ENCODE data around the gene PTGDR2. TPM values are rescaled to one million over a fixed set of nuclear protein-coding genes. Genes with fewer than 3 reads are reported as not detected.

Gene PTGDR2
- total RNA-seq, 1 experiment from 2014 or later, result 0.12 TPM

- TF ChIP-seq JUND (IDR thresholded peaks at IDR 0.05), result no peak
Observed at GRCh38 chr11:60863550-60864521, 8.1 kb upstream of the PTGDR2 start (continued).

- DNase-seq (ENCODE audit: low read depth, low spot score), result no peak
- Histone ChIP-seq H3K9ac (ENCODE audit: low read length) (no peak overlapping the region), H4K20me1 (ENCODE audit: insufficient read depth) (no peaks in the 10 kb centered on the region), H3K4me3 (replicated peaks in 1 of 2; ENCODE audit: low read depth in 1 of 2, low read length in 2 of 2) (no peak overlapping the region), H3K9me3 (ENCODE audit: control insufficient read depth in 1 of 2, insufficient read depth in 1 of 2, low read depth in 1 of 2, low read length in 2 of 2) (no peaks in the 10 kb centered on the region), H3K36me3 (ENCODE audit: control insufficient read depth in 1 of 2, insufficient read depth in 2 of 2, low read length in 2 of 2) (no peaks in the 10 kb centered on the region), H2AFZ (ENCODE audit: low read depth, low read length, poor library complexity, severe bottlenecking) (no peak overlapping the region), H3K79me2 (ENCODE audit: insufficient read depth, low read length) (no peaks in the 10 kb centered on the region), H3K27ac (ENCODE audit: low read depth, low read length) (no peak overlapping the region), H3K27me3 (ENCODE audit: insufficient read depth, low read length) (0 out of 2 replicates have a peak, but pooled peaks cover 4% of the 10 kb centered on the region), H3K4me2 (ENCODE audit: low read length) (no peak overlapping the region), H3K9me2 (ENCODE audit: insufficient read depth) (no peaks in the 10 kb centered on the region), H3K4me1 (ENCODE audit: control insufficient read depth in 1 of 2, insufficient read depth in 2 of 2, low read length in 2 of 2) (no peaks in the 10 kb centered on the region)
- no peak for TF ChIP-seq SP1 (IDR thresholded peaks at IDR 0.05; ENCODE audit: low read depth)
- no peak for TF ChIP-seq ELF1 (IDR thresholded peaks at IDR 0.05; ENCODE audit: borderline replicate concordance, low read depth)
- no peak for TF ChIP-seq SRF (IDR thresholded peaks at IDR 0.05; ENCODE audit: low read depth)
- no peak for TF ChIP-seq FOSL1 (IDR thresholded peaks at IDR 0.05; ENCODE audit: low read depth)
- TF ChIP-seq POLR2AphosphoS5 (IDR thresholded peaks at IDR 0.05; ENCODE audit: low read depth, low read length), result no peak
- TF ChIP-seq TCF7L2 (IDR thresholded peaks at IDR 0.05; ENCODE audit: borderline replicate concordance, extremely low read depth, insufficient read depth, insufficient read length), result no peak
- TF ChIP-seq ZNF274 (IDR thresholded peaks at IDR 0.05; ENCODE audit: low read depth, low read length), result no peak
- no peak for TF ChIP-seq SIN3A (IDR thresholded peaks at IDR 0.05; ENCODE audit: low read depth)
- no peak for TF ChIP-seq RAD21 (IDR thresholded peaks at IDR 0.05; ENCODE audit: low read depth)
- TF ChIP-seq YY1 (IDR thresholded peaks at IDR 0.05; ENCODE audit: extremely low read depth, insufficient replicate concordance, low read depth, low read length), result no peak
- no peak for TF ChIP-seq CTCF (IDR thresholded peaks at IDR 0.05 in 2 of 3, conservative IDR thresholded peaks at IDR 0.05 in 1 of 3; ENCODE audit: borderline replicate concordance in 1 of 3, insufficient read depth in 1 of 3, low read depth in 2 of 3, low read length in 2 of 3)
- no peak for TF ChIP-seq ATF3 (IDR thresholded peaks at IDR 0.05)
- no peak for TF ChIP-seq JUND (IDR thresholded peaks at IDR 0.05)
- no peak for TF ChIP-seq CBX3 (IDR thresholded peaks at IDR 0.05; ENCODE audit: low read depth)
- no peak for TF ChIP-seq EGR1 (IDR thresholded peaks at IDR 0.05; ENCODE audit: low read depth)
- no peak for TF ChIP-seq MAX (IDR thresholded peaks at IDR 0.05)
- TF ChIP-seq ZBTB33 (IDR thresholded peaks at IDR 0.05; ENCODE audit: extremely low read depth, insufficient replicate concordance, low read length), result no peak
- TF ChIP-seq EZH2phosphoT487 (IDR thresholded peaks at IDR 0.05; ENCODE audit: borderline replicate concordance), result no peak
- TF ChIP-seq EZH2 (IDR thresholded peaks at IDR 0.05), result no peak
- CTCF ChIA-PET, result no interaction called here
- RAD21 ChIA-PET (ENCODE audit: low non-redundant PET in 1 of 2, low total read pairs in 2 of 2, uncharacterized antibody in 2 of 2, unreplicated experiment in 2 of 2), result no interaction called here
- no TSS peak for BruUV-seq (replicated peaks)
- POLR2A ChIA-PET, result no interaction called here
- intact Hi-C loops (cut with micrococcal nuclease), result no loop called here
- no peak for ATAC-seq
Observed at GRCh38 chr11:60862171-60862570, 6.4 kb upstream of the PTGDR2 start.

Data from HCT116 (cell line).